Testis (tissue), 3 donors: Measurements from ENCODE around the gene GDF9. TPM values are rescaled to one million over a fixed set of nuclear protein-coding genes. Genes with fewer than 3 reads are reported as not detected.

ENCODE experiments used
- DNase-seq: peaks from one replicate; pipeline ENCODE4 v3.0.0-alpha.2; 2019
- H3K27ac ChIP-seq, 2 donors: fragments of 200-600 bp; sonication (generic); one replicate each; pipeline ENCODE4 v1.5.1; 2019
- H3K27me3 ChIP-seq: fragments of 200-600 bp; sonication (generic); one replicate; pipeline ENCODE4 v1.5.1; 2019
- H3K36me3 ChIP-seq: fragments of 200-600 bp; sonication (generic); one replicate; pipeline ENCODE4 v1.5.1; 2017; ENCODE audit warnings: low read depth; ENCODE audit errors: missing control alignments
- H3K4me1 ChIP-seq: fragments of 200-600 bp; sonication (generic); one replicate; pipeline ENCODE4 v1.5.1; 2019
- H3K4me3 ChIP-seq, 2 donors: fragments of 200-600 bp; sonication (generic); one replicate each; pipeline ENCODE4 v1.5.1; 2017 to 2019
- H3K9me3 ChIP-seq: fragments of 200-600 bp; sonication (generic); one replicate; pipeline ENCODE4 v1.5.1; 2017
- CTCF ChIP-seq, 3 experiments: fragments of 450-650 bp in 2 of 3; fragments of 200-600 bp in 1 of 3; sonication (generic) in 1 of 3; IDR thresholded peaks; one replicate each; pipeline ENCODE4 v1.5.1; 2016 to 2019; ENCODE audit warnings: antibody characterized with exemption in 3 of 3, mild to moderate bottlenecking in 2 of 3, moderate library complexity in 1 of 3
- POLR2A ChIP-seq: fragments of 450-650 bp; IDR thresholded peaks from one replicate; pipeline ENCODE4 v1.6.1; 2017; ENCODE audit warnings: antibody characterized with exemption, mild to moderate bottlenecking, moderate library complexity
- WGBS, 2 donors: methylation state at CpG; one replicate each; pipeline ENCODE4 v1.1.5; 2018; 5-methylcytosine and 5-hydroxymethylcytosine counted together
- intact Hi-C: fragments of 100-400 bp; cut with DNase I; formaldehyde crosslinking; loops from one replicate; pipeline ENCODE4 v1.15.1; 2023; ENCODE audit warnings: low total_unique reads
- polyA plus RNA-seq: library from polyadenylated mRNA; stranded (reverse); fragments of 350-450 nt; fragmentation: Illumina TruSeq; extraction: RNeasy Lipid Tissue Mini Kit (QIAGEN cat#74804); gene quantifications from one replicate; pipeline ENCODE4 v1.2.3, GENCODE V29; 2014; ENCODE audit warnings: low read depth, low replicate concordance; ENCODE audit not compliant: insufficient read depth
- total RNA-seq, 2 donors: library from RNA; depleted of rRNA; stranded (reverse); fragments of >200 nt; gene quantifications; one replicate each; pipeline ENCODE4 v1.2.3, GENCODE V29; 2016

GDF9 gene
- total and polyA plus RNA-seq, 3 donors from 2014 or later: 5.7 to 14.2 (median 13.5) TPM

GRCh38 chr5:132895719-132896305 is 29.5 kb upstream of the GDF9 start:
- Histone ChIP-seq H3K4me1 (no peaks in the 10 kb centered on the region), H3K36me3 (no peaks in the 10 kb centered on the region), H3K9me3 (no peaks in the 10 kb centered on the region), H3K4me3 (no peak overlapping the region), H3K27me3 (no peaks in the 10 kb centered on the region), H3K27ac (no peak overlapping the region)
- no peak for DNase-seq
- WGBS, 2 donors: 66 to 71% methylated on average over 4 of the region's 4 CpGs
- intact Hi-C loops: no loop called here
- no peak for TF ChIP-seq CTCF (IDR thresholded peaks at IDR 0.05)
- TF ChIP-seq POLR2A: no peak

GRCh38 chr5:132890817-132891216 is 24.5 kb upstream of the GDF9 start:
- no peak for TF ChIP-seq POLR2A
- TF ChIP-seq CTCF (IDR thresholded peaks at IDR 0.05): no peak
- no peaks in the 10 kb centered on the region for H3K27me3 ChIP-seq
- no peaks in the 10 kb centered on the region for H3K4me1 ChIP-seq
- no peak overlapping the region for H3K4me3 ChIP-seq
- no peaks in the 10 kb centered on the region for H3K9me3 ChIP-seq
- no peak overlapping the region for H3K27ac ChIP-seq
- intact Hi-C loops: no loop called here
- no peaks in the 10 kb centered on the region for H3K36me3 ChIP-seq
- WGBS, 2 donors: 93 to 95% methylated on average over 4 of the region's 4 CpGs
- no peak for DNase-seq

GRCh38 chr5:132889501-132889900 is 23.2 kb upstream of the GDF9 start:
- TF ChIP-seq POLR2A (no peak), CTCF (IDR thresholded peaks at IDR 0.05) (no peak)
- Histone ChIP-seq H3K9me3 (no peaks in the 10 kb centered on the region), H3K27ac (no peak overlapping the region), H3K27me3 (no peaks in the 10 kb centered on the region), H3K4me1 (no peaks in the 10 kb centered on the region), H3K36me3 (no peaks in the 10 kb centered on the region), H3K4me3 (no peak overlapping the region)
- no peak for DNase-seq
- intact Hi-C loops: no loop called here

GRCh38 chr5:132887283-132887682 is 21.0 kb upstream of the GDF9 start:
- intact Hi-C loops: no loop called here
- H3K36me3 ChIP-seq: no peaks in the 10 kb centered on the region

More at GRCh38 chr5:132887283-132887682, 21.0 kb upstream of the GDF9 start:
- H3K9me3 ChIP-seq: no peaks in the 10 kb centered on the region
- no peak for TF ChIP-seq POLR2A
- TF ChIP-seq CTCF (IDR thresholded peaks at IDR 0.05): no peak
- WGBS, 2 donors: 17 to 20% methylated on average over 1 of the region's 1 CpG
- no peaks in the 10 kb centered on the region for H3K4me1 ChIP-seq
- no peak overlapping the region for H3K27ac ChIP-seq
- H3K4me3 ChIP-seq: no peak overlapping the region
- no peaks in the 10 kb centered on the region for H3K27me3 ChIP-seq
- DNase-seq: no peak
